SIG-M5 treated with dmso at 0.1 percent for 504 hours (cell line): ENCODE data around the gene MGME1.

ENCODE experiments used
- DNase-seq: peaks from one replicate; lab custom pipeline; 2025; ENCODE audit not compliant: unreplicated experiment; lab: John Stamatoyannopoulos, UW

MGME1 gene

DNA sequence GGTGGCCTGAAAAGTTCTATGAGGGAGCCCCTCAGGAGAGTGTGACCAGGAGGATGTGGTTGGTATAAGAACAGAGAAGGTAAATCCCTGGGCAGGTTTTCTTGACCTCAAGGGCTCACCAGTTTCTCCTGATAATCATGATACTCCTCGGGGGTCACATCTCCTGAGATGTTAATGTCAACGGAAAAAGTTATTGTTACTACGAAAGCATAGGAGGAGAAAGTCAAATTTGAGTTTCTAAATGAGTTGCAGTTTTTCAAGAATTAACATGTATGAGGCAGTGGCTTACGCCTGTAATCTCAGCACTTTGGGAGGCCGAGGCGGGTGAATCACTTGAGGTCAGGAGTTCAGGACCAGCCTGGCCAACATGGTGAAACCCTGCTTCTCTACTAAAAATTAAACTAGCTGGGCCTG, 23.4 kb downstream of the MGME1 start:
- DNase-seq, result no peak

DNA sequence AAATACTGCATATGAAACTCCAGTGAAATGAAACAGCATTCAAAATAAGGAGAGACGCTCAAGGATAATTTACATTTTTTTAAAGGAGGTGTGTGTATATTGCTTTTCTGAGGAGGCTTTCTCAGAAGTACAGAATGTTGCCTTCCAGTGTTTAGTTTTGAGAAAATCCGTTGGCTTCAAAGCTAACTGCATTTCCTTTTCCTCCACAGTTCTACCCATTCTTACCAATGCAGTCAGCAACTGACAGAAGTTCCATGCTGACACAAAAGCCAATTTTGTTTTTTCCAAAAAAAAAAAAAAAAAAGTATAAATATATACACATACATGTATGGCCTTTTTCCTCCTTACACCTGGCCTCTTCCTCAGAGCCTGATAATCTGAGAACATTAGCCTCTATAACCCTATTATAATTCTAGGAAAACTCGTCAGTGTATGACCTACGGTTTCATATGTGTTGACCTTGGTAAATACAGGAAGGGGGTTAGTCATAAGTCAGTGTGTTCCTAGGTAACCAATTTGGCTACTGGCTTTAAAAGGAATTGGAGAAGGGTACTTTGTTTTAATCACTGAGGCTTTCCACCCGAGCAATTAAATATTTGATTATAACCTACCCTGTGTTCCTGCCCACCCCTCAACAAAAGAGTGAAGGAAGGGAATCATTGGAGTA, 24.2 kb downstream of the MGME1 start:
- no peak for DNase-seq

DNA sequence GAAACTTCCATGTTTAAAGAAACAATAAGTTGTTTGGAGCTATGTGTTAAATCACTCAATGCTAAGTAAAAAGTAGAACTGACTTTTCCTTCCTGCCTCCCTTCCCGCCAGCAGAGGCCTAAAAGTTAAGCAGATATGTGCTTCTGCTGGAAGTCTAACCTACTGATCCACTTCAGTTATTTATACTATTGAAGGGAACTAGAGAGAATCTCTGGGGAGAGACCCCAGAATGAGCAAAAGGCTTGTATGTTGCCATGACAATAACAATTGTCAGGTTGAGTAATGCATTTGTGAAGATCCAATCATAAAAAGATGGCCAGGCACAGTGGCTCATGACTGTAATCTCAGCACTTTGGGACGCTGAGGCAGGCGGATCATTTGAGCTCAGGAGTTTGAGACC, 24.7 kb downstream of the MGME1 start:
- no peak for DNase-seq

DNA sequence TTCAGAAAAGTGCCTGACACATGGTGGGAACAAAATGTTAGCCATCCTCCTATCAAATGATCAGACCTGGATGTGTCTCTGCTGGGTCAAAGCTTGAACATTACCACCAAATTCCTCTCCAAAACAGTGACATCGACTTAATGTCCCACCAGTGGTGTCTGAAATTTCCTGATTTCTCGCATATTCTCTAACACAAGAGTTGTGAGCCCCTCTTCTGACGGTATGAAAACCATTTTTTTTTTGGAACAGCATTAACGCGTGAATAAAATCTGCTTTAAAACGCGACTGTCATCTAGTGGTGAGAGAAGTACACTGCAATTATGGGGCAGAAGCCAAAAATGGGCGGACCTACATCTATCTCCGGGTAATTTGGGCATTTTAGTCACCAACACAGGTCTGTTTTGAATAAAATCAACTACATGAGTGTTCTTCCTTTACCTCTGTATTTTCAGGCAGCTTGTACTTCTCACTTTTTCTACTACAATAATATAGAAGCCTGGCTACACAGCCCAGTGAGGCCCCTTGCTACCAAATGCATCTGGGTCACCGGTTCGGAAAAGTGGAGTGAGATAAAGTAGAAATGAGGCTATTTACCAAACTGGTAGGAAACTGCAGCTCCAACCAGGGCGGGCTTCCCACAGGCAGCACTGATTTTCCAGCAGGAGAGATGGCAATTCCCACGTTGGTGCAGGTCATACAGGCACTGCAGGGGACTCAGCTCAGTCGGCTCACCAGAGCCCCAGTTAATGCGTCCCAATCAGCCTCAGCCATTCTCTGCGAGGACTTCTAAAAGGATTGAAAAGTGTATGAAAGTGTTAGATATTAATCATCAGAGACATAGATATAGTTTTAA, 27.4 kb downstream of the MGME1 start:
- DNase-seq, result peak; percentile 73

DNA sequence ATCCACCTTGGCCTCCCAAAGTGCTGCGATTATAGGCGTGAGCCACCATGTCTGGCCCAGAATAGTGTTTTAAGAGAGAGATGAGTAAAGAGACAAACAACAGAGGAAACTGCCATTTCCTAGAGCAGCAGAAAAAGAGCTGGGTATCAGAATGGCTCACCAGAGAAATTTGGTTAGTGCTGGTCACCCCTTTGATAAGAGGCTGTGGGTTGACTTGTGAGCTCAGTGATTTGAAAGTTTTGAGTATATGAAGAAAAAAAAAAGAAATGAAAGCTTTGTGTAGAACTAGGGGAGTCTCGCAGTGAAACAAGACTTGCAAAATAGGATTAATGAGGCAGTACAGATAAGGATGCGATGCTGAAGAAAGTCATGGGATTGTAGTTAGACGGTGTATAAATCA, 29.6 kb downstream of the MGME1 start:
- no peak for DNase-seq

DNA sequence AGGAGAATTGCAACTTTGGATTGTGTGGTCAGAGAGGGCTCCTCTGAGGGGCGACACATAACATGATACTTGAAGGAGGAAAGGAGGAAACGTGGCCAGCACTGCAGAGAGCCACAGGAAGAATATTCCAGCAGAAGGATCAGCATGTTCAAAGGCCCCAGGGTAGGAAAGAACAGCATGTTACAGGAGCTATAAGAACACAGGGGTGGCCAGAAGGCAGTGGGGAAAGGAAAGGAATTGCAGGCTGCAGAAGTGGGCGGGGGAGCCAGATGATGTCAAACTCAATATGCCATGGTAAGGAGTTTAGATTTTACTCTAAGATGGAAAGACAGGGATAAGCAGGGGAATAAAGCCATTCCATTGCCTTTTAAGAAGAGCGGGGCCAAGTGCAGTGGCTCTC, 30.7 kb downstream of the MGME1 start:
- no peak for DNase-seq

DNA sequence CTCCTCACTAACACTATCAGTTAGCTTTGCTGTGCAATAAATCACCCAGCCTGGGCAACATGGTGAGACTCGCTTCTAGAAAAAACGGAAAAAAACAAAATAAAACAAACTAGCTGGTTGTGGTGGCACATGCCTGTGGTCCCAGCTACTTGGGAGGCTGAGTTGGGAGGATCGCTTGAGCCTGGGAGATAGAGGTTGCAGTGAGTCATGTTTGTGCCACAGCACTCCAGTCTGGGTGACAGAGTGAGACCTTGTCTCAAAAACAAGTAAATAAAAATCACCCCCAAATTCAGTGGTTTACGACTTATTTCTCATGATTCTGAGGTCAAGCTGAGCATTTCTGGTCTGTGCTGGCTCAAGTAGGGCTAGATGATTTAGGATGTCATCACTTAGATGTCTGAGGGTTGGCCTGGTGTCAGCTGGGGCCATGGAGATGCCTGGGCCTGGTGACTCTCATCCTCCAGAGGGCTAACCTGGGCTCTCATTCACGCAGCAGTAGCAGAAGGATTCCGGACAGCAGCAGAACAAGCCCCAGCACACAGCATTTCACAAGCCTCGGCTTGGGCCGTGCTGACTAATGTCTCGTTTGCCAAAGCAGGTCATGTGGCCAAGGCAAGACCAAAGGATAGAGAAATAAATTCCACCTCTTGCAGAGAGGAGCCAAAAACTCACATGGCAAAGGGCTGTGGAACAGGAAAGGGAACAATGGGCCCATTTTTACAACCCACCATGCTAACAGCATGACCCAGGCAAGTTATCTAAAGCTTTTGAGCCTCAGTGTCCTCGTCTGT, 32.5 kb downstream of the MGME1 start:
- DNase-seq, result peak; percentile 38

DNA sequence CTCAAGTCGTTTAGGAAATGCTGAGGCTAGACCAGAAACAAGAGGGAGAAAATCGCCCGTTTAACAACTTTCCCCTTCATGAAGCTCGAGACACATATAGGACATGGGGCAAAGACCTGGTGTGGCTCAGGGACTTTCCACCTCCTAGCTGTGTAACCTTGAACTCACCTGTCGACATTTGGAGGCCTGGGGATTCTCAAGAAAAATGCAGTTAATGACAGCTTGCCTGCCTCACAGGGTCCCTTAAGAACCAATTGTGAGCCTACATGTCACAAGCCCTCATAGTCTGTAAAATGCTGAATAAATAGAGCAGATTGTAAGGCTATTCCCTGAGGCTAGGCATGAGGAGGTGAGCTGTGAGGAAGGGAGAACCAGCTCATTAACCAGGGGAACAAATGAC, 35.1 kb downstream of the MGME1 start:
- DNase-seq, result no peak

DNA sequence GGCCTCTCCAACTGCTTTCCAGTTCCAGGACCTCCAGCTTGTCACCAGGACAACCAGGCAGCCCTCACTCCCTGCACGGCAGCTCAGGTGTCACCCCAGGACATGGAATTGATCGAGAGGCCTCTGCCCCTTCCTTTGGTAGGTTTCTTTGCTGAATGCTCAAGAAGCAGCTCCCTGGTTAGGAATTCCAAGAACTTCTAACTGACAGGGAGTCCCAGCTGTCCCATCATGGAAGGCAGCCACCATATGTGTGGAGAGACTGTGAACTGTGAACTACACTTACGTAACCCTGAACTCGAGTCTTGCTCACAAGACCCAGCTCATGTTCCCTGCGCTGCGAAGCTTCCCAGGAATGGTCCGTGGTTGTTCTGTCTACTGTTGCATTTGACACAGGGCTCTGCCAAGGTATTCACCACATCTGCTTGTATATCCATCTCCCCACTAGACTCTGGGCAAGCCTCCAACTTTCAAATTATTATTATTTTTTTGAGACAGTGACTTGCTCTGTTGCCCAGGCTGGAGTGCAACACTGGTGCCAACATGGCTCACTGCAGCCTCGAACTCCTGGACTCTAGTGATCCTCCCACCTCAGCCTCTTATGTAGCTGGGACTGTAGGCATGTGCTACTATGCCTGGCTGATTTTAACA, 35.7 kb downstream of the MGME1 start:
- no peak for DNase-seq

DNA sequence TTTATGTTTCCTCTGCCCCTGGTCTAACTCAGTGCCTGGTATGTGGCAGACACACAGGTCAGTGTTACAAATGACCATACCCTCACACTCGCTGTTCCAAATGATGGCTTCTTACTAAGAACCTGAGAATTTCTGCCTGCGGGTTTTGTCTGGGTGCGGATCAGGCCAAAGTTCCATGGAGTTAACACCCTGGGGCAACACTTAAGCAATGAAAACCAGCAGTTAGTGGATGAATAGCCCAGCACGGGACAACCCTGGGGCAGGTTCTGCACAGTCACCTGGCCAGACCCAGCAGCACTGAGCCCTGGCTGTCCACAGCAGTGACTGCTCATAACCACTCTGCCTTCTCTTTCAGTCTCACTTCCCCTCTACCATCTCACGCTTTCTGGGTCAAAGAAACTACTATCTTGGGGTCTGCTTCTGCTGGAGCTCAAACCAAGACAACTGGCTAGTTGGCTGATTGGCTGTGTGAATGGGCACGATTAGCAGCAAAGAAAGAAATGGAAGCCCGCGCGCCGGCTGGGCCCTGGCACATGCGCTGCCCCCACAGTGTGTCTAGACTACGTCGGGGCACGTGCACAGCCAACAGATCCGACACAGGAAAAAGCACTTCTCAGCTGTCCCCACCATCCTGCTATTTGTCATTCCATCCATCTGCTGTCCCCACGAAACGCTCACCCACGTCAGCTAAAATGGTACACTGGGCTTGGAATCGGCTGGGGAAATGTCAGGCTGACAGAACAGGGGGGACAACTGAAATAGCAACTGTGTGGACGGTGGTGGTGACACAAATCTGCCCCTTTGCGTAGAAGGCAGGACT, 36.6 kb downstream of the MGME1 start:
- peak; percentile 18 for DNase-seq

DNA sequence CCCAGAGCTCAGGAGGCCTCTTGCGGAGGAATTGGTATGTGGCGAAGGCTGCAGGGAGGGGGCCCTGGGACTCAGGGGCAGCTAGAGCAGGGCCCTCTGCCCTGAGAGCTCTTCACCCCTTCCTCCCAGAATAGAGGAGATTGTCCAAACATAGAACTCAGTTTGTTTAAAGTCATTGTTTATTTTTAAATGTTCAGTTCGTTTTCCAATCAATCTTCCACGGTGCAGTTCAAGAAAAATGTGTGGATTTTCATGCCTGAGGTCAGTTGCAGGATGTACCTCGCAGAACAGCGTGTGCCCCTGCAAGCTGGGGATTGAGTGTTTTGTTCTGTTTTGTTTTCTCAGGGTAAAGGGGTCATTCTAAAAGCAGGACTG, 37.2 kb downstream of the MGME1 start:
- no peak for DNase-seq

DNA sequence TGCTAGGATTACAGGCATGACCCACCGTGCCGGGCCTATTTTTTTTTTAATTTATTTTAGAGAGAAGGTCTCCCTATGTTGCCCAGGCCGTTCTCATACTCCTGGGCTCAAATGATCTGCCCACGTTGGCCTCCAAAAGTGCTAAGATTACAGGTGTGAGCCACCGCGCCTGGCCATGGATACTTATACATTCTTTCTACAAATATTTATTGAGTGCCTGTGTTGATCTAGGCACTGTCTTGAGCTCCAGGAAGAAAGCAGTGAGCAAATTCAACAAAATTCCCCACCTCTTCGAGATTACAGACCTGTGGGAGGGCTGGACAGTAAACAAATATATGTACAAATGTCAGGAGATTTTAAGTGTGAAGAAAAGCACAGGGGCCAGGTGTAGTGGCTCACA, 37.9 kb downstream of the MGME1 start:
- DNase-seq, result no peak

DNA sequence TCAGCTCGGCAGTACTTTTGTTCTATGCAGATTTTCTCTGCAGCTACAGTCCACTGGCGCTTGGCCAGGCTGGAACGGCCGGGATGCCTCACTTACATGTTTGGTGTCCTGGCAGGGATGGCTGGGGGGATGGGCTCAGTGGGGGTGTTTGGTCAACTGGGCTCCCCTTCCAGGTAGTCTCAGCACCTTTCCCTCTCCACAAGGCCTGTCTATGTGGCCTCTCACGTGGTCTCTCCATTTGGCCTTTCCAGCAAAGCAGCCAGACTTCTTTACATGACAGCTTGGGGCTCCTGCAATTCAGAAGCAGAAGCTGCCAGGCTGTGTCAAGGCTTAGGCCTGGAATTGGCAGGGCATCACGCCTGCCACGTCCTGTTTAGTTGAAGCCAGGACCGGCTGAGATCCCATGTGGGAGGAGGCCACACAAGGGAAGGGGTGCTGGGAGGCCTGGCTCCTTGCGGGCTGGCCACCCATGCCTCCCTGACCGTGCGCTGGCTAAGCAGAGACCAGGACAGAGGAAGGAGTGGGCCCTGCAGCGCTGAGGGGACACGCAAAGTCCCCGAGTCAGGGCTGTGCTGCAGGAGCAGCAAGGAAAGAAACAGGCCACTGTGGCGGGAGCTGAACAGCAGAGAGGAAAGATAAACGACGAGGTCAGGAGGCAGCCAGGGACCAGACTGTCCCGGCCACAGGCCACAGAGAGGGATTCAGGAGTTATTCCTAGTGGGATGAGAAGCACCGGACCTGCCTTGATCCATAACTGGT, 38.9 kb downstream of the MGME1 start:
- no peak for DNase-seq

DNA sequence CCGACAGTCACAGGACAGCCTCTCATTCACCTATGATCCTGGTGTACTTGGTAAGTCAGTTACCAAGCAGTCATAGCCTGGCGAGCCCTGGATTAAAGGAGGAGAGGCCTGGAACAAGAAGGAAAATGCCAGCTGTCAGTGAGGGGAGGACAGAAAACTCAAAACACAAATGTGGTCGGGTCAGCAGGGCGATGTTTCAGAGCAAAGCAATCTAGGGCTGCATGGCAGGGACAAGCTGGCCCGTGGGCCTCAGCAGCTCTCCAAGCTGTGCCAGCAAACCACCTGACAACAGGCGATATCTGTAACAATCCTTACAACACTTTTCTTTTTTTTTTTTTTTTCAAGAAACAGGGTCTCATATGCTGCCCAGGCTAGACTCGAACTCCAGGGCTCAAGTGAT, 40.3 kb downstream of the MGME1 start:
- no peak for DNase-seq

DNA sequence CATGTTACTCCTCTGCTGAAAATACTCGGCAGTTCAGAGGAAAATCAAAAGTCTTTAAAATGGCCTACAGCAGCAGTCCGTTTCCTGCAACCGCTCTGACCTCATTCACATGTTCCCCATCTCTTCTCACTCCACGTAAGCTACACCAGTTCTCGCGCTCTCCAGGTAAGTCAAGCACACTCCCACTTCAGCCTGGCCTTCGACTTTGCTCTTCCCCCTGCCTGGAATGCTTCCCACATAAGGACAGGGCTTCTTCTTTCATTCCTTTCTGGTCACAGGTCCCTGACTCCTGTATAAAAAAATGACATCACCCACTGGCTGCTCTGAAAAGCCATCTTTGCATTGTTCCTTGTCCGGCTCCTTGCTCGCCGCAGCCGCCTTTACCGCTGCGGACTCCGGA, 42.7 kb downstream of the MGME1 start:
- DNase-seq, result no peak

DNA sequence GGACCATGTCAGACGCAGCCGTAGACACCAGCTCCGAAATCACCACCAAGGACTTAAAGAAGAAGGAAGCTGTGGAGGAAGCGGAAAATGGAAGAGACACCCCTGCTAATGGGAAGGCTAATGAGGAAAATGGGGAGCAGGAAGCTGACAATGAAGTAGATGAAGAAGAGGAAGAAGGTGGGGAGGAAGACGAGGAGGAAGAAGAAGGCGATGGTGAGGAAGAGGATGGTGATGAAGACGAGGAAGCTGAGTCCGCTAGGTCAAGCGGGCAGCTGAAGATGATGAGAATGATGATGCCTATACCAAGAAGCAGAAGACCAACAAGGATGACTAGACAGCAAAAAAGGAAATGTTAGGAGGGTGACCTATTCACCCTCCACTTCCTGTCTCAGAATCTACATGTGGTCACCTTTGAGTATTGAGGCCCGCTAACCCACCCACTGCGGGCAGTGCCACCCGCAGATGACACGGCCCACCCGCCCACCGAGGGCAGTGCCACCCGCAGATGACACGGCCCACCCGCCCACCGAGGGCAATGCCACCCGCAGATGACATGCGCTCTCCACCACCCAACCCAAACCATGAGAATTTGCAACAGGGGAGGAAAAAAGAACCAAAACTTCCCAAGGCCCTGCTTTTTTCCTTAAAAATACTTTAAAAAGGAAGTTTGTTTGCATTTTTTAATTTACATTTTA, 43.3 kb downstream of the MGME1 start:
- DNase-seq, result no peak

DNA sequence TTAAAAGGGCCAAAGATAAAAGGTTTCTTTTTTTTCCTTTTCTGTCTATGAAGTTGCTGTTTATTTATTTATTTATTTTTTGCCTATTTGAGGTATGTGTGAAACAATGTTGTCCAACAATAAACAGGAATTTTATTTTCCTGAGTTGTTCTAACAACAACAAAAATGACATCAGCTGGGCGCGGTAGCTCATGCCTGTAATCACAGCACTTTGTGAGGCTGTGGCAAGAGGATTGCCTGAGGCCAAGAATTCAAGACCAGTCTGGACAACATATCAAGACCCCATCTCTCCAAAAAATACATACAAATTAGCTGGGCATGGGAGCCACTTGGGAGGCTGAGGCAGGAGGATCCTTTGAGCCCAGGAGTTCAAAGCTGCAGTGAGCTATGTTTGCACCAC, 44.1 kb downstream of the MGME1 start:
- no peak for DNase-seq

DNA sequence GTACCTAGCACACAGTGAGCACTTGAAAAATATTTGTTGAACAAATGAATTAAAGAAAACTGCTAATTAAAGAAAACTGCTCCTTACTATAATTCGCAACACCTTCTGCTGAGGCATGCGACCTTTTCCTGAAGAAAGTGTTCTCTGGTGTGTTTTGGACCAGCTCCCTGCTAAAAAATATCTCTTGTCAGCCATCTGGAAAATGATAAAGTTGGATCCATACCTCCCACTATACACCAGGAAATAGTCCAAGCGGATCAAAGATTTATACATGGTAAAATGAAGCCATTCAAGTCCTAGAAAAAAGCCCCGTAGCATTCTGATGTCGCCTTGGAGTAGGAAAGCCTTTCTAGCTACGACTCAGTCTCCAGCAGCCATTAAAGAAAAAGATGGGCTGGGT, 45.6 kb downstream of the MGME1 start:
- no peak for DNase-seq

DNA sequence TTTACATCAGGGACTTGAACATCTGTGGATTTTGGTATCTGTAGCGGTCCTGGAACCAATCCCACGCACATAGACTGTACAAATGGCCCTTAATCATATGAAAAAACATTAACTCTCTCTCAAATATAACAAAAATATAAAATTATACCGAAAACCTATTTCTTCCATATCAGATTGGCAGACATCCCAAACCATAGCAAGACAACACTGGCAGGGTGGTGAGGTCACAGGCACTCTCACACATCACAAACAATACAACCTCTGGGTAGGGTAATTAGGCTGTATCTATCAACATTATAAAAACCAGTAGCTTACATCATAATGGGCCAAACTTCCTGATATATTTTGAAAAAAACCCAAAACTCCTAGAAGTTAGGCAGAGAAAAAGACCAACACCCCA, 48.0 kb downstream of the MGME1 start:
- DNase-seq, result no peak
